H1 (cell line): ENCODE results near the gene PRKCA. TPM values are rescaled to one million over a fixed set of nuclear protein-coding genes. Genes with fewer than 3 reads are reported as not detected.

Source experiments
- CTCF ChIA-PET: fragments of 300-600 bp; sonication (Branson Sonifier 250); formaldehyde crosslinking; loops from one replicate; lab custom pipeline; 2021; ENCODE audit not compliant: partially characterized antibody; lab: Charles Lee
- POLR2A ChIA-PET: fragments of 300-600 bp; sonication (Branson Sonifier 250); formaldehyde crosslinking; loops from one replicate; lab custom pipeline; 2021; ENCODE audit warnings: inconsistent platforms; ENCODE audit not compliant: partially characterized antibody; lab: Charles Lee
- DNase-seq, 2 experiments: peaks; one replicate each; pipeline versions ENCODE4 v3.0.0 to v3.0.0-alpha.2; 2010 to 2022; ENCODE audit warnings: low spot score in 2 of 2, low read depth in 1 of 2, mixed read lengths in 1 of 2
- FAIRE-seq: peaks from 2 replicates; lab custom pipeline; 2011; peaks lifted over from hg19 to GRCh38; lab: Jason Lieb, UNC
- H2AFZ ChIP-seq: 2 replicates; pipeline ENCODE4 v1.8.1; 2012; ENCODE audit warnings: low read length, inconsistent platforms
- H2AK5ac ChIP-seq: 2 replicates; pipeline ENCODE4 v1.6.1; 2013; ENCODE audit warnings: low read depth, low read length
- H2BK120ac ChIP-seq: replicated peaks from 2 replicates; pipeline ENCODE3; 2013; ENCODE audit warnings: low read depth, low read length, inconsistent platforms
- H2BK12ac ChIP-seq: 2 replicates; pipeline ENCODE4 v1.6.1; 2013; ENCODE audit warnings: low read depth, low read length
- H2BK15ac ChIP-seq: 2 replicates; pipeline ENCODE4 v1.6.1; 2013; ENCODE audit warnings: low read length
- H2BK20ac ChIP-seq: 2 replicates; pipeline ENCODE4 v1.6.1; 2013; ENCODE audit warnings: low read length
- H2BK5ac ChIP-seq: 2 replicates; pipeline ENCODE4 v1.6.1; 2013; ENCODE audit warnings: low read depth, low read length
- H3K14ac ChIP-seq: 2 replicates; pipeline ENCODE4 v1.6.1; 2013; ENCODE audit warnings: inconsistent platforms; ENCODE audit not compliant: insufficient read length
- H3K18ac ChIP-seq: 2 replicates; pipeline ENCODE4 v1.6.1; 2013; ENCODE audit warnings: low read length; ENCODE audit errors: extremely low read depth
- H3K23ac ChIP-seq: 2 replicates; pipeline ENCODE4 v1.6.1; 2013; ENCODE audit warnings: inconsistent platforms; ENCODE audit not compliant: insufficient read length
- H3K23me2 ChIP-seq: 2 replicates; pipeline ENCODE4 v1.6.1; 2013; ENCODE audit warnings: low read depth, low read length
- H3K27ac ChIP-seq: 2 replicates; pipeline ENCODE4 v1.6.1; 2011; ENCODE audit warnings: low read depth, low read length, inconsistent platforms
- H3K27me3 ChIP-seq, 4 experiments: replicated peaks in 1 of 4; 1 replicate in 1 of 4; 2 replicates in 3 of 4; pipeline versions ENCODE4 v1.6.1 to v1.8.1; 2011 to 2013; ENCODE audit warnings: low read length in 3 of 4, mild to moderate bottlenecking in 3 of 4, inconsistent platforms in 2 of 4, mixed read lengths in 2 of 4, moderate library complexity in 1 of 4; ENCODE audit not compliant: control insufficient read depth in 3 of 4, insufficient read depth in 3 of 4; ENCODE audit errors: extremely low read depth in 1 of 4
- H3K36me3 ChIP-seq, 4 experiments: 2 replicates each; pipeline versions ENCODE4 v1.6.1 to v1.8.1; 2011 to 2013; ENCODE audit warnings: mild to moderate bottlenecking in 4 of 4, low read length in 3 of 4, moderate library complexity in 2 of 4, control low read depth in 1 of 4, inconsistent platforms in 1 of 4; ENCODE audit not compliant: insufficient read depth in 4 of 4, control insufficient read depth in 2 of 4
- H3K4ac ChIP-seq: replicated peaks from 2 replicates; pipeline ENCODE3; 2013; ENCODE audit warnings: low read length, low read depth, mixed read lengths, inconsistent platforms; ENCODE audit not compliant: insufficient read length
- H3K4me1 ChIP-seq, 4 experiments: replicated peaks in 1 of 4; 1 replicate in 1 of 4; 2 replicates in 3 of 4; pipeline versions ENCODE4 v1.6.1 to v1.8.1; 2011 to 2013; ENCODE audit warnings: low read length in 3 of 4, inconsistent platforms in 2 of 4, mixed read lengths in 1 of 4; ENCODE audit not compliant: insufficient read depth in 4 of 4, control insufficient read depth in 3 of 4
- H3K4me2 ChIP-seq, 2 experiments: 2 replicates each; pipeline versions ENCODE4 v1.6.1 to v1.8.1; 2011 to 2013; ENCODE audit warnings: low read depth in 2 of 2, low read length in 2 of 2, control low read depth in 1 of 2, inconsistent platforms in 1 of 2, mild to moderate bottlenecking in 1 of 2; ENCODE audit not compliant: insufficient read depth in 1 of 2
- H3K4me3 ChIP-seq, 4 experiments: fragments of 200-600, 300-600 bp in 1 of 4; sonication (generic), shearing (Covaris generic), sonication (Bioruptor Twin) in 1 of 4; 2 replicates each; pipeline versions ENCODE4 v1.5.1 to v1.8.1; 2011 to 2016; ENCODE audit warnings: low read length in 4 of 4, low read depth in 3 of 4, control low read depth in 2 of 4, inconsistent platforms in 2 of 4, mild to moderate bottlenecking in 2 of 4, mixed read lengths in 1 of 4, moderate library complexity in 1 of 4; ENCODE audit not compliant: insufficient read depth in 2 of 4; ENCODE audit errors: extremely low read depth in 1 of 4
- H3K56ac ChIP-seq: replicated peaks from 2 replicates; pipeline ENCODE3; 2013; ENCODE audit warnings: low read depth, mild to moderate bottlenecking, mixed read lengths, low read length, inconsistent platforms; ENCODE audit not compliant: insufficient read length
- H3K79me1 ChIP-seq: 2 replicates; pipeline ENCODE4 v1.6.1; 2013; ENCODE audit warnings: low read depth, low read length, control low read depth
- H3K79me2 ChIP-seq, 2 experiments: 2 replicates each; pipeline versions ENCODE4 v1.6.1 to v1.8.1; 2012 to 2013; ENCODE audit warnings: low read length in 2 of 2, mild to moderate bottlenecking in 2 of 2, inconsistent platforms in 1 of 2; ENCODE audit not compliant: insufficient read depth in 2 of 2, control insufficient read depth in 1 of 2
- H3K9ac ChIP-seq, 4 experiments: replicated peaks in 1 of 4; 1 replicate in 1 of 4; 2 replicates in 3 of 4; pipeline versions ENCODE4 v1.6.1 to v1.8.1; 2011 to 2013; ENCODE audit warnings: low read depth in 3 of 4, low read length in 3 of 4, control low read depth in 2 of 4, mild to moderate bottlenecking in 2 of 4, moderate library complexity in 2 of 4, inconsistent platforms in 1 of 4; ENCODE audit errors: extremely low read depth in 1 of 4
- H3K9me3 ChIP-seq, 2 experiments: 2 replicates each; pipeline versions ENCODE4 v1.6.1 to v1.8.1; 2012 to 2013; ENCODE audit warnings: mild to moderate bottlenecking in 2 of 2, moderate library complexity in 2 of 2, control low read depth in 1 of 2, inconsistent platforms in 1 of 2, low read depth in 1 of 2, low read length in 1 of 2, mixed read lengths in 1 of 2; ENCODE audit not compliant: insufficient read depth in 2 of 2
- H4K20me1 ChIP-seq, 2 experiments: replicated peaks in 1 of 2; 2 replicates each; pipeline versions ENCODE3 to v1.8.1; 2011 to 2013; ENCODE audit warnings: inconsistent platforms in 2 of 2, low read length in 2 of 2, mild to moderate bottlenecking in 1 of 2; ENCODE audit not compliant: insufficient read depth in 2 of 2, control insufficient read depth in 1 of 2
- H4K5ac ChIP-seq: 2 replicates; pipeline ENCODE4 v1.6.1; 2013; ENCODE audit warnings: low read length, low read depth, mixed read lengths, inconsistent platforms; ENCODE audit not compliant: insufficient read length
- H4K8ac ChIP-seq: 2 replicates; pipeline ENCODE4 v1.8.0; 2013; ENCODE audit warnings: mild to moderate bottlenecking, moderate library complexity, low read length, inconsistent platforms; ENCODE audit not compliant: insufficient read depth; ENCODE audit errors: extremely low read depth
- H4K91ac ChIP-seq: replicated peaks from 2 replicates; pipeline ENCODE3; 2013; ENCODE audit warnings: low read length, mixed read lengths, inconsistent platforms; ENCODE audit not compliant: insufficient read length
- BRCA1 ChIP-seq: IDR thresholded peaks from 2 replicates; pipeline ENCODE4 v1.6.1; 2012; ENCODE audit warnings: low read depth, low read length, improper control_type of control experiment
- FOSL1 ChIP-seq: IDR thresholded peaks from 2 replicates; pipeline ENCODE4 v1.6.1; 2011; ENCODE audit warnings: mild to moderate bottlenecking, low read depth, low read length, moderate library complexity; ENCODE audit not compliant: insufficient read depth
- JUND ChIP-seq: IDR thresholded peaks from 2 replicates; pipeline ENCODE4 v1.6.1; 2011; ENCODE audit warnings: mild to moderate bottlenecking, improper control_type of control experiment, low read length
- MAFK ChIP-seq: IDR thresholded peaks from 2 replicates; pipeline ENCODE4 v1.6.1; 2012; ENCODE audit warnings: low read depth, mild to moderate bottlenecking, improper control_type of control experiment, low read length
- RAD21 ChIP-seq, 2 experiments: IDR thresholded peaks in 1 of 2; conservative IDR thresholded peaks in 1 of 2; 2 replicates each; pipeline ENCODE4 v1.6.1; 2011; ENCODE audit warnings: low read depth in 2 of 2, low read length in 2 of 2, improper control_type of control experiment in 1 of 2, inconsistent platforms in 1 of 2, mild to moderate bottlenecking in 1 of 2, moderate library complexity in 1 of 2
- RBBP5 ChIP-seq: IDR thresholded peaks from 2 replicates; pipeline ENCODE4 v1.7.1; 2012; ENCODE audit warnings: low read depth, mild to moderate bottlenecking, inconsistent platforms, low read length, moderate library complexity, borderline replicate concordance
- WGBS, 2 experiments: shearing (Covaris generic) in 1 of 2; methylation state at CpG; one replicate each; pipeline versions ENCODE4 v1.1.6 to v1.1.7; 2013 to 2015; ENCODE audit warnings: low lambda C conversion rate in 2 of 2, mixed read lengths in 2 of 2, inconsistent platforms in 1 of 2, low coverage in 1 of 2, missing lambda C conversion rate in 1 of 2; ENCODE audit not compliant: insufficient replicate concordance in 2 of 2, insufficient coverage in 1 of 2, insufficient read length in 1 of 2; ENCODE audit errors: extremely low coverage in 1 of 2, missing lambda C conversion rate in 1 of 2; 5-methylcytosine and 5-hydroxymethylcytosine counted together
- polyA plus RNA-seq, 7 experiments: library from polyadenylated mRNA; depleted of rRNA in 3 of 7; stranded (reverse) in 5 of 7; unstranded in 2 of 7; fragments of >200 nt in 5 of 7; fragments of 200-250 nt in 2 of 7; gene quantifications; 1 replicate in 5 of 7; 2 replicates in 1 of 7; 4 replicates in 1 of 7; pipeline versions ENCODE4 v1.2.1 to v1.2.3, GENCODE V29; 2011 to 2013; ENCODE audit warnings: missing spikeins in 2 of 7, mixed read lengths in 2 of 7
- total RNA-seq: library from RNA; stranded (reverse); fragmentation: NEBNext Ultra II Directional; extraction: Animal tissue kit (Norgen Biotek cat#: 25700); gene quantifications from 2 replicates; pipeline ENCODE4 v1.2.1, GENCODE V29; 2021

PRKCA gene
- total and polyA plus RNA-seq, 2 of the 8 experiments (the other 6 are each of a cell fraction or from before 2014, with no cell fraction given) = 5.8 to 17.8 TPM

DNA sequence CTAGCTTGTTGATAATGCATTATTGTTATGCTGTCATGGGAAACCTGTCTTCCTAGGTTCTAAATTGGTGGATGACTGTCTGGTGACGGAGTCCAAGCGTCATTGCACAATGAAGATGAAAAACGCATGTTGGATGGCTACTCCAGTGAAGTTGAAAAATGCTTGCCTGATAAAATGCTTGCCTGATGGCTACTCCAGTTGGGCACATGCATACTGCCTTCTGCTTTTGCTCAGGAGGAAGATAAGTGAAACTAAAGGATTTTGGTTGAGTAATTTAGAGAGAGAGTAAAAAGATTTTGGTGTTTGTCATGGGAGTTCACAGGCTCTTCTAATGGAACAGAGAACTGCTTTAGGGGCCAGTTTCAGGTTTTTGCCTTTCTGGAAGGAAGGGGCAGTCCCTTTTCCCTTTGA, 118.6 kb downstream of the PRKCA start:
- FAIRE-seq (no peak), DNase-seq (no peak)
- Histone ChIP-seq H3K36me3 (no peaks in the 10 kb centered on the region), H3K23ac (no peak overlapping the region), H3K4me2 (no peak overlapping the region), H3K4me1 (peaks cover 0 to 5% (median 1%) of the 10 kb centered on the region in 4 experiments; a peak in 3 of 7 replicates), H3K27me3 (no peaks in the 10 kb centered on the region), H2BK15ac (no peak overlapping the region), H3K18ac (no peak overlapping the region), H4K91ac (no peak overlapping the region), H4K20me1 (no peaks in the 10 kb centered on the region), H2BK5ac (no peak overlapping the region), H3K9ac (no peak overlapping the region), H3K23me2 (peaks cover 3% of the 10 kb centered on the region; the same call in 1 of the 2 replicates), H3K79me2 (peaks cover 0 to 7% of the 10 kb centered on the region in 2 experiments; a peak in 1 of 4 replicates), H3K79me1 (peaks cover 2% of the 10 kb centered on the region; the same call in 1 of the 2 replicates), H2AFZ (no peak overlapping the region), H3K27ac (no peak overlapping the region), H3K14ac (no peak overlapping the region), H4K8ac (no peak overlapping the region), H3K56ac (no peak overlapping the region), H3K4ac (no peak overlapping the region), H3K9me3 (no peaks in the 10 kb centered on the region), H2AK5ac (no peak overlapping the region), H3K4me3 (no peak overlapping the region), H2BK120ac (no peak overlapping the region), H2BK12ac (no peak overlapping the region), H2BK20ac (no peak overlapping the region), H4K5ac (no peak overlapping the region)
- ChIA-PET POLR2A (no interaction called here), CTCF (interaction anchor here (0.6 kb wide), 1 partner anchor 112 kb away, joined by 4 read pairs; no protein-coding TSS in a partner anchor)
- WGBS, 2 experiments = 79% methylated on average over 3 of the region's 3 CpGs; no CpG with 5 or more reads in 1 of the 2 experiments
- no peak for TF ChIP-seq BRCA1
- no peak for TF ChIP-seq RBBP5
- no peak for TF ChIP-seq MAFK
- TF ChIP-seq JUND = no peak
- no peak for TF ChIP-seq FOSL1
- no peak for TF ChIP-seq RAD21 (IDR thresholded peaks at IDR 0.05 in 1 of 2, conservative IDR thresholded peaks at IDR 0.05 in 1 of 2; ENCODE audit: low read depth in 2 of 2, low read length in 2 of 2)
